Smooth muscle cell (in vitro differentiated cells): ENCODE measurements around the gene UBAC2. TPM values are rescaled to one million over a fixed set of nuclear protein-coding genes. Genes with fewer than 3 reads are reported as not detected.
A peak's percentile ranks its signal among the peaks of the same experiment; 100 is the strongest.

ENCODE experiments used
- DNase-seq: peaks from one replicate; lab custom pipeline; 2025; ENCODE audit not compliant: unreplicated experiment; lab: John Stamatoyannopoulos, UW
- H2AFZ ChIP-seq: fragments of 200-600 bp; sonication (generic); 2 replicates; pipeline ENCODE4 v1.6.0; 2016; ENCODE audit warnings: antibody characterized with exemption, low read depth, mild to moderate bottlenecking
- H3F3A ChIP-seq: fragments of 200-600 bp; sonication (generic); 2 replicates; pipeline ENCODE4 v1.6.0; 2017; ENCODE audit warnings: antibody characterized with exemption, low read depth
- H3K27ac ChIP-seq: fragments of 200-600 bp; sonication (generic); 2 replicates; pipeline ENCODE4 v1.5.1; 2016; ENCODE audit warnings: low read depth, mild to moderate bottlenecking
- H3K27me3 ChIP-seq: fragments of 200-600 bp; sonication (generic); 2 replicates; pipeline ENCODE4 v1.6.1; 2016; ENCODE audit warnings: low read depth, mild to moderate bottlenecking
- H3K36me3 ChIP-seq: fragments of 200-600 bp; sonication (generic); 2 replicates; pipeline ENCODE4 v1.5.1; 2016; ENCODE audit warnings: low read depth
- H3K4me1 ChIP-seq: fragments of 200-600 bp; sonication (generic); 2 replicates; pipeline ENCODE4 v1.5.1; 2016; ENCODE audit warnings: low read depth
- H3K4me2 ChIP-seq: fragments of 200-600 bp; sonication (generic); 2 replicates; pipeline ENCODE4 v1.6.0; 2016; ENCODE audit warnings: mild to moderate bottlenecking
- H3K4me3 ChIP-seq: fragments of 200-600 bp; sonication (generic); 2 replicates; pipeline ENCODE4 v1.5.1; 2016; ENCODE audit warnings: mild to moderate bottlenecking
- H3K79me2 ChIP-seq: fragments of 200-600 bp; sonication (generic); 2 replicates; pipeline ENCODE4 v1.6.0; 2016; ENCODE audit warnings: low read depth, mild to moderate bottlenecking
- H3K9ac ChIP-seq: fragments of 200-600 bp; sonication (generic); 2 replicates; pipeline ENCODE4 v1.6.0; 2016; ENCODE audit warnings: low read depth
- H3K9me3 ChIP-seq: fragments of 200-600 bp; sonication (generic); replicated peaks from 2 replicates; pipeline ENCODE4 v1.5.1; 2016; ENCODE audit warnings: low read depth
- H4K20me1 ChIP-seq: fragments of 200-600 bp; sonication (generic); 2 replicates; pipeline ENCODE4 v1.6.0; 2016; ENCODE audit warnings: low read depth
- CTCF ChIP-seq: fragments of 200-600 bp; sonication (generic); IDR thresholded peaks from 2 replicates; pipeline ENCODE4 v1.5.1; 2017; ENCODE audit warnings: borderline replicate concordance, mild to moderate bottlenecking, antibody characterized with exemption; ENCODE audit not compliant: insufficient read depth, poor library complexity, severe bottlenecking
- WGBS: methylation state at CpG from one replicate; pipeline ENCODE4 v1.1.7; 2016; ENCODE audit warnings: low lambda C conversion rate; 5-methylcytosine and 5-hydroxymethylcytosine counted together
- polyA plus RNA-seq: library from polyadenylated mRNA; unstranded; fragments of >200 nt; fragmentation: Nextera tagmentation; extraction: Ambion mirVana; gene quantifications from 2 replicates; pipeline ENCODE4 v1.2.1, GENCODE V29; 2016
- total RNA-seq: library from RNA; depleted of rRNA; stranded (reverse); fragments of >200 nt; gene quantifications from 2 replicates; pipeline ENCODE4 v1.2.3, GENCODE V29; 2014

The UBAC2 gene
- total and polyA plus RNA-seq, 2 experiments from 2014 or later = 58.4 to 74.0 TPM

DNA sequence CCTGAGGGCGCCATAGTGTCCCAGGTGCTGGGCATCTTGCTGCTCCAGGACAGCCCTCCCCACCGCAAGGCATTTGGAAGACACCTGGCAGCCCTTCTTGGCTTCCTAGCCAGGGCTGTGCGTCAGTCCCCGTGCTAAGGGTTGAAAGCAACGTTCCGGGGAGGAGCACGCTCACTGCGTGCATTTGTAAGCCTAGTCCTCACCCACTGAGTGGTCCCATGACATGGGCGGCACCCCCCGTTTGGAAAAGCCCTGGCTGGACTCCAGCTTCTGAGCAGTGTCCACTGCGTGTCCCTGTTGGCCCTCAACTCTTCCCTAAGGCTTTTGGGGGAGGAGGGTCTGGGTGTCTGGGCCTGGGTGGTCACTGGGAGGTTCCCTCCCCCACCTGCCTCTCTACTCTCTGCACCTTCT lies 182.9 kb downstream of the UBAC2 start:
- no peak for TF ChIP-seq CTCF
- no peaks in the 10 kb centered on the region for H3F3A ChIP-seq
- no peaks in the 10 kb centered on the region for H3K27me3 ChIP-seq
- no peak overlapping the region for H2AFZ ChIP-seq
- H3K4me3 ChIP-seq = no peak overlapping the region
- no peaks in the 10 kb centered on the region for H3K79me2 ChIP-seq
- WGBS = 95% methylated on average over 11 of the region's 11 CpGs
- H3K27ac ChIP-seq = no peak overlapping the region
- no peaks in the 10 kb centered on the region for H3K4me1 ChIP-seq
- no peak overlapping the region for H3K9ac ChIP-seq
- H3K4me2 ChIP-seq = no peak overlapping the region
- H3K36me3 ChIP-seq = no peaks in the 10 kb centered on the region
- no peak for DNase-seq
- H3K9me3 ChIP-seq = no peaks in the 10 kb centered on the region
- H4K20me1 ChIP-seq = no peaks in the 10 kb centered on the region

DNA sequence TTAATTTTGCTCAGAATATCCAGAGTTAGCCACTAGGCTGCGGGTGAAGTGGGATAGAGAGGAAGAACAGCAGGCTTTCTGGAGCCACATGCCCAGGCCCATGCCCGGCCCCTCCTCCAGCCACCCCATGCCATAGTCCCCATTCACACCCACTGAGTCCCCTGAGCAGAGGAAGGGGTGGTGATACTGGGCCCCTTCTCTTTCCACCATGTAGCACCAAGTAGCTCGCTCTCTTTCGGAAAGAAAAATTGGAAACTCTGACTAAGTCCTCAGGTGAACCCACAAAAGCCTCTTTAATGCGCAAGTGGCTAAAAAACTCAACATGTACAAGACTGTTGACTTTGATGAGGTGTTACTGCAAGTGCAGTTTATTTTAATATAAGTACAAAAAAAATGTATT lies 183.3 kb downstream of the UBAC2 start:
- no peak for DNase-seq
- Histone ChIP-seq H4K20me1 (no peaks in the 10 kb centered on the region), H3K36me3 (no peaks in the 10 kb centered on the region), H3K4me3 (no peak overlapping the region), H3K4me1 (no peaks in the 10 kb centered on the region), H3K9me3 (no peaks in the 10 kb centered on the region), H3F3A (no peaks in the 10 kb centered on the region), H3K79me2 (no peaks in the 10 kb centered on the region), H3K27me3 (no peaks in the 10 kb centered on the region), H2AFZ (no peak overlapping the region), H3K4me2 (peak overlapping the region; percentile 19), H3K9ac (no peak overlapping the region), H3K27ac (no peak overlapping the region)
- WGBS = 87% methylated on average over 5 of the region's 5 CpGs
- no peak for TF ChIP-seq CTCF

DNA sequence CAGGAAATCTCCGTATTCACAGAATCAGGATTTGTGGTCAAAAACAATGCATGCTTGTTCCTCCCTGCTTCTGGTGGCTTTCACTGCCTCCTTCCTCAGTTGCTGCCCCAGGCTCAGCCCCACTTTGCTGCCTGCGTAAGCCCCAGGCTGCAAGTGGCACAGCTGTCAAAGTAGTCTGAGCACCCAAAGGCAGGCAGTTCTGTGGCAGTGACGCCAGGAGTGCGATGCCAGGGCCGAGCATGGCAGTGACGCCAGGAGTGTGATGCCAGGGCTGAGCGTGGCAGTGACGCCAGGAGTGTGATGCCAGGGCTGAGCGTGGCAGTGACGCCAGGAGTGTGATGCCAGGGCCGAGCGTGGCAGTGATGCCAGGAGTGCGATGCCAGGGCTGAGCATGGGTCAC lies 183.8 kb downstream of the UBAC2 start:
- no peak for DNase-seq
- no peaks in the 10 kb centered on the region for H3K79me2 ChIP-seq
- 87% methylated on average over 13 of the region's 13 CpGs for WGBS
- no peak overlapping the region for H3K4me3 ChIP-seq
- no peaks in the 10 kb centered on the region for H3F3A ChIP-seq
- H3K4me2 ChIP-seq = peak overlapping the region; percentile 19
- H3K27me3 ChIP-seq = no peaks in the 10 kb centered on the region
- H3K9me3 ChIP-seq = no peaks in the 10 kb centered on the region
- H3K36me3 ChIP-seq = no peaks in the 10 kb centered on the region
- no peaks in the 10 kb centered on the region for H4K20me1 ChIP-seq
- no peak overlapping the region for H3K27ac ChIP-seq
- H3K4me1 ChIP-seq = no peaks in the 10 kb centered on the region
- H3K9ac ChIP-seq = no peak overlapping the region
- TF ChIP-seq CTCF = no peak
- H2AFZ ChIP-seq = no peak overlapping the region

GRCh38 chr13:99385161-99385560 lies 184.5 kb downstream of the UBAC2 start:
- no peak for TF ChIP-seq CTCF
- H3K27me3 ChIP-seq = no peaks in the 10 kb centered on the region
- H3F3A ChIP-seq = no peaks in the 10 kb centered on the region
- H3K36me3 ChIP-seq = no peaks in the 10 kb centered on the region
- WGBS = 100% methylated on average over 15 of the region's 15 CpGs
- H3K4me2 ChIP-seq = no peak overlapping the region
- no peak overlapping the region for H3K9ac ChIP-seq
- DNase-seq = no peak
- no peaks in the 10 kb centered on the region for H3K79me2 ChIP-seq
- no peak overlapping the region for H2AFZ ChIP-seq
- H4K20me1 ChIP-seq = no peaks in the 10 kb centered on the region
- no peaks in the 10 kb centered on the region for H3K9me3 ChIP-seq
- no peak overlapping the region for H3K27ac ChIP-seq
- H3K4me3 ChIP-seq = no peak overlapping the region
- no peaks in the 10 kb centered on the region for H3K4me1 ChIP-seq
